HEK293 (cell line): ENCODE measurements around the gene SLC25A13.

ENCODE experiments used
- CTCF ChIA-PET: fragments of 350-600 bp; formaldehyde crosslinking; extraction: SDS; loops from one replicate; lab custom pipeline; 2021; ENCODE audit warnings: antibody characterized with exemption; lab: Yijun Ruan, JAX
- POLR2A ChIA-PET: fragments of 300-600 bp; formaldehyde crosslinking; extraction: SDS; loops from one replicate; lab custom pipeline; 2020; ENCODE audit warnings: antibody characterized with exemption, inconsistent platforms; lab: Yijun Ruan, JAX
- H3K27ac ChIP-seq: fragments of 200-500 bp; sonication (Bioruptor generic); 2 replicates; pipeline ENCODE4 v1.5.1; 2014; ENCODE audit warnings: low read depth, low read length, control low read depth, inconsistent platforms; ENCODE audit errors: extremely low read depth
- H3K36me3 ChIP-seq, 2 experiments: fragments of 200-500 bp in 1 of 2; sonication (Bioruptor generic) in 1 of 2; 1 replicate in 1 of 2; 2 replicates in 1 of 2; pipeline ENCODE4 v1.5.1; 2014 to 2017; ENCODE audit warnings: inconsistent platforms in 2 of 2, low read length in 2 of 2; ENCODE audit not compliant: control insufficient read depth in 2 of 2, insufficient read depth in 1 of 2
- H3K4me1 ChIP-seq: fragments of 200-500 bp; sonication (Bioruptor generic); 2 replicates; pipeline ENCODE4 v1.5.1; 2014; ENCODE audit warnings: mild to moderate bottlenecking, low read length, inconsistent platforms; ENCODE audit not compliant: control insufficient read depth, insufficient read depth
- H3K4me3 ChIP-seq: 2 replicates; pipeline ENCODE4 v1.5.1; 2011; ENCODE audit warnings: low read depth, mild to moderate bottlenecking, control low read depth, low read length, moderate library complexity
- H3K9me3 ChIP-seq: fragments of 200-500 bp; sonication (Bioruptor generic); 2 replicates; pipeline ENCODE4 v1.5.1; 2014; ENCODE audit warnings: low read depth, low read length, inconsistent platforms; ENCODE audit not compliant: control insufficient read depth, insufficient read depth
- IKZF3 ChIP-seq: fragments of 450-650 bp; IDR thresholded peaks from 2 replicates; pipeline ENCODE4 v1.5.0; 2018; ENCODE audit warnings: missing biosample characterization, mild to moderate bottlenecking, missing genetic modification characterization, moderate library complexity
- MYNN ChIP-seq: fragments of 450-650 bp; formaldehyde crosslinking; IDR thresholded peaks from 2 replicates; pipeline ENCODE4 v1.5.1; 2016; ENCODE audit warnings: missing biosample characterization, missing genetic modification characterization, borderline replicate concordance
- OSR2 ChIP-seq: fragments of 450-650 bp; formaldehyde crosslinking; IDR thresholded peaks from 2 replicates; pipeline ENCODE4 v1.5.1; 2016; ENCODE audit warnings: missing biosample characterization, missing genetic modification characterization
- PATZ1 ChIP-seq: fragments of 450-650 bp; formaldehyde crosslinking; IDR thresholded peaks from 2 replicates; pipeline ENCODE4 v1.5.1; 2016; ENCODE audit warnings: missing biosample characterization, missing genetic modification characterization
- PRDM10 ChIP-seq: fragments of 450-650 bp; formaldehyde crosslinking; IDR thresholded peaks from 2 replicates; pipeline ENCODE4 v1.5.1; 2016; ENCODE audit warnings: missing biosample characterization, missing genetic modification characterization
- SCRT1 ChIP-seq: fragments of 450-650 bp; formaldehyde crosslinking; IDR thresholded peaks from 2 replicates; pipeline ENCODE4 v1.5.1; 2016; ENCODE audit warnings: missing biosample characterization, missing genetic modification characterization, borderline replicate concordance
- TRIM28 ChIP-seq: IDR thresholded peaks from 2 replicates; pipeline ENCODE4 v1.6.1; 2011; ENCODE audit warnings: low read length, control low read depth, borderline replicate concordance
- ZIC2 ChIP-seq: fragments of 450-650 bp; formaldehyde crosslinking; IDR thresholded peaks from 2 replicates; pipeline ENCODE4 v1.5.1; 2016; ENCODE audit warnings: missing biosample characterization, missing genetic modification characterization
- ZNF112 ChIP-seq: fragments of 450-650 bp; formaldehyde crosslinking; IDR thresholded peaks from 2 replicates; pipeline ENCODE4 v1.5.0; 2017; ENCODE audit warnings: missing biosample characterization, missing genetic modification characterization
- ZNF138 ChIP-seq: fragments of 450-650 bp; formaldehyde crosslinking; IDR thresholded peaks from 2 replicates; pipeline ENCODE4 v1.5.1; 2016; ENCODE audit warnings: missing biosample characterization, missing genetic modification characterization, borderline replicate concordance
- ZNF2 ChIP-seq: fragments of 450-650 bp; formaldehyde crosslinking; IDR thresholded peaks from 2 replicates; pipeline ENCODE4 v1.5.1; 2016; ENCODE audit warnings: missing biosample characterization, missing genetic modification characterization
- ZNF221 ChIP-seq: fragments of 450-650 bp; formaldehyde crosslinking; IDR thresholded peaks from 2 replicates; pipeline ENCODE4 v1.5.1; 2017; ENCODE audit warnings: missing biosample characterization, missing genetic modification characterization, borderline replicate concordance
- ZNF324 ChIP-seq: fragments of 450-650 bp; formaldehyde crosslinking; IDR thresholded peaks from 2 replicates; pipeline ENCODE4 v1.5.1; 2016; ENCODE audit warnings: missing biosample characterization, missing genetic modification characterization
- ZNF335 ChIP-seq: fragments of 450-650 bp; formaldehyde crosslinking; conservative IDR thresholded peaks from 2 replicates; pipeline ENCODE4 v1.5.1; 2016; ENCODE audit warnings: missing biosample characterization, missing genetic modification characterization
- ZNF341 ChIP-seq: fragments of 450-650 bp; formaldehyde crosslinking; IDR thresholded peaks from 2 replicates; pipeline ENCODE4; 2016; ENCODE audit warnings: low read depth, missing biosample characterization, missing genetic modification characterization
- ZNF394 ChIP-seq: fragments of 450-650 bp; formaldehyde crosslinking; IDR thresholded peaks from 2 replicates; pipeline ENCODE4 v1.5.1; 2016; ENCODE audit warnings: missing biosample characterization, missing genetic modification characterization, mild to moderate bottlenecking, moderate library complexity, borderline replicate concordance
- ZNF530 ChIP-seq: fragments of 450-650 bp; formaldehyde crosslinking; IDR thresholded peaks from 2 replicates; pipeline ENCODE4 v1.5.1; 2016; ENCODE audit warnings: low read depth, missing biosample characterization, missing genetic modification characterization
- ZNF560 ChIP-seq: fragments of 450-650 bp; formaldehyde crosslinking; IDR thresholded peaks from 2 replicates; pipeline ENCODE4 v1.5.1; 2017; ENCODE audit warnings: missing biosample characterization, missing genetic modification characterization, borderline replicate concordance
- ZNF623 ChIP-seq: fragments of 450-650 bp; formaldehyde crosslinking; IDR thresholded peaks from 2 replicates; pipeline ENCODE4 v1.5.1; 2016; ENCODE audit warnings: missing biosample characterization, missing genetic modification characterization
- ZNF777 ChIP-seq: fragments of 450-650 bp; formaldehyde crosslinking; IDR thresholded peaks from 2 replicates; pipeline ENCODE4 v1.5.1; 2017; ENCODE audit warnings: missing biosample characterization, missing genetic modification characterization, borderline replicate concordance
- ZNF830 ChIP-seq: fragments of 450-650 bp; IDR thresholded peaks from 2 replicates; pipeline ENCODE4 v1.5.0; 2018; ENCODE audit warnings: missing biosample characterization, missing genetic modification characterization, low read depth, mild to moderate bottlenecking, moderate library complexity
- ZSCAN4 ChIP-seq: fragments of 450-650 bp; formaldehyde crosslinking; IDR thresholded peaks from 2 replicates; pipeline ENCODE4 v1.5.1; 2017; ENCODE audit warnings: missing biosample characterization, missing genetic modification characterization
- TF ChIP-seq, protein P1 (sequence below): fragments of 450-650 bp; formaldehyde crosslinking; IDR thresholded peaks from 2 replicates; pipeline ENCODE4 v1.5.1; 2017; ENCODE audit warnings: missing biosample characterization, missing genetic modification characterization
- TF ChIP-seq, protein P2 (sequence below): fragments of 450-650 bp; formaldehyde crosslinking; IDR thresholded peaks from 2 replicates; pipeline ENCODE4 v1.5.1; 2017; ENCODE audit warnings: missing biosample characterization, missing genetic modification characterization

The SLC25A13 gene, protein sequence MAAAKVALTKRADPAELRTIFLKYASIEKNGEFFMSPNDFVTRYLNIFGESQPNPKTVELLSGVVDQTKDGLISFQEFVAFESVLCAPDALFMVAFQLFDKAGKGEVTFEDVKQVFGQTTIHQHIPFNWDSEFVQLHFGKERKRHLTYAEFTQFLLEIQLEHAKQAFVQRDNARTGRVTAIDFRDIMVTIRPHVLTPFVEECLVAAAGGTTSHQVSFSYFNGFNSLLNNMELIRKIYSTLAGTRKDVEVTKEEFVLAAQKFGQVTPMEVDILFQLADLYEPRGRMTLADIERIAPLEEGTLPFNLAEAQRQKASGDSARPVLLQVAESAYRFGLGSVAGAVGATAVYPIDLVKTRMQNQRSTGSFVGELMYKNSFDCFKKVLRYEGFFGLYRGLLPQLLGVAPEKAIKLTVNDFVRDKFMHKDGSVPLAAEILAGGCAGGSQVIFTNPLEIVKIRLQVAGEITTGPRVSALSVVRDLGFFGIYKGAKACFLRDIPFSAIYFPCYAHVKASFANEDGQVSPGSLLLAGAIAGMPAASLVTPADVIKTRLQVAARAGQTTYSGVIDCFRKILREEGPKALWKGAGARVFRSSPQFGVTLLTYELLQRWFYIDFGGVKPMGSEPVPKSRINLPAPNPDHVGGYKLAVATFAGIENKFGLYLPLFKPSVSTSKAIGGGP

DNA sequence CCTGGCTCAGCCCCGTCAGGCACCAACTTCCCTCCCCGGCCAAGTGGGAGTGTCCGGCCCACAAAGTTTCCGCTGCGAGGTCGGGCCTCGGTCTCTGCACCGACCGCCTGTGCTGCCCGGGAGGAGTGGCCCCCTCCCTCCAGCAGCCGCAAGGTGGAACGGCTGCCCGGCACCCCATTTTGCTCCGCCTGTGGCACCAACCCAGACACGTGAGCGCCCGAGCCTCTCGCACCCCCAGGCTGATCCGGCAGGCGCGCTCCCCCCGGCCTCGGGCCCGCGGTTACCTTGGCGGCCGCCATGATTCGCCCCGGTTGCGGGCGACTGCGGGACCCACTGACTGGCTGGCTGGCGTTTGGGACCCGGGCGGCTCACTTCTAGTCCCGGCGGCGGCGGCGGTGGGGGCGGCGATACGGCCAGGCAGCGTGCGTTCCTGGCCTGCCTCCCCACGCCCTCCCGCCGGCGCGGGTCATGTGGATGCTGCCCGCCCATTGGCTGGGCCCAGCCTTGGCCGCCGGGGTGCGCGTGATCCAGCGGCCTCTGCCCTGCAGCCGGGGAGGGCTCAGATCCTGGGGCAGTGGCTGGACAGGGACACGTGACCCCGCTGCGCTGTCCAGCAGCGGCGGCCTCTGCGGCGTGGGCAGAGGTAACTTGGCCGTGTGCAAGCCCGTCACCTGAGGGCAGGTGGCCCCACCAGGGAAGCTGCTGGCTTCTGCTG lies at the start of gene SLC25A13:
SLC25A13 (minus strand) TSS at position 441 of the 715 bp plus-strand sequence; CDS start at position 299, 142 bp downstream.
- Histone ChIP-seq H3K27ac (peak within 1 kb of the TSS; percentile 87), H3K4me3 (peak within 1 kb of the TSS; percentile 94), H3K4me1 (no peaks in the 10 kb centered on the region), H3K9me3 (no peaks in the 10 kb centered on the region), H3K36me3 (no peaks in the 10 kb centered on the region)
- CTCF ChIA-PET = no interaction called here
- POLR2A ChIA-PET = no interaction called here
- TF ChIP-seq ZIC2 (tag by site-specific recombination) (peak; percentile 74), ZNF2 (tag by site-specific recombination) (peak; percentile 51; the same call in 1 of the 2 replicates), ZNF623 (tag by site-specific recombination) (no peak), SCRT1 (tag by site-specific recombination) (no peak), ZNF221 (tag by site-specific recombination) (no peak), ZSCAN4 (tag by site-specific recombination) (no peak; the same call in 1 of the 2 replicates), ZNF335 (tag by site-specific recombination) (peak; percentile 96), ZNF560 (tag by site-specific recombination) (no peak), ZNF112 (tag by site-specific recombination) (no peak), ZNF777 (tag by site-specific recombination) (no peak), ZNF341 (tag by site-specific recombination) (peak; percentile 97), ZNF530 (tag by site-specific recombination) (no peak), OSR2 (tag by site-specific recombination) (peak; percentile 78), ZNF138 (tag by site-specific recombination) (no peak), ZNF394 (tag by site-specific recombination) (no peak), ZNF830 (no peak), MYNN (tag by site-specific recombination) (0 out of 2 replicates have a peak, but pooled peaks have one; percentile 16), ZNF324 (tag by site-specific recombination) (0 out of 2 replicates have a peak, but pooled peaks have one; percentile 40), TRIM28 (no peak), PRDM10 (tag by site-specific recombination) (peak; percentile 81), IKZF3 (0 out of 2 replicates have a peak, but pooled peaks have one; percentile 5), PATZ1 (tag by site-specific recombination) (peak; percentile 83)
- TF ChIP-seq, protein P1, sequence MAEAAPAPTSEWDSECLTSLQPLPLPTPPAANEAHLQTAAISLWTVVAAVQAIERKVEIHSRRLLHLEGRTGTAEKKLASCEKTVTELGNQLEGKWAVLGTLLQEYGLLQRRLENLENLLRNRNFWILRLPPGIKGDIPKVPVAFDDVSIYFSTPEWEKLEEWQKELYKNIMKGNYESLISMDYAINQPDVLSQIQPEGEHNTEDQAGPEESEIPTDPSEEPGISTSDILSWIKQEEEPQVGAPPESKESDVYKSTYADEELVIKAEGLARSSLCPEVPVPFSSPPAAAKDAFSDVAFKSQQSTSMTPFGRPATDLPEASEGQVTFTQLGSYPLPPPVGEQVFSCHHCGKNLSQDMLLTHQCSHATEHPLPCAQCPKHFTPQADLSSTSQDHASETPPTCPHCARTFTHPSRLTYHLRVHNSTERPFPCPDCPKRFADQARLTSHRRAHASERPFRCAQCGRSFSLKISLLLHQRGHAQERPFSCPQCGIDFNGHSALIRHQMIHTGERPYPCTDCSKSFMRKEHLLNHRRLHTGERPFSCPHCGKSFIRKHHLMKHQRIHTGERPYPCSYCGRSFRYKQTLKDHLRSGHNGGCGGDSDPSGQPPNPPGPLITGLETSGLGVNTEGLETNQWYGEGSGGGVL (tag by site-specific recombination) = peak; percentile 69; the same call in 1 of the 2 replicates
- TF ChIP-seq, protein P2, sequence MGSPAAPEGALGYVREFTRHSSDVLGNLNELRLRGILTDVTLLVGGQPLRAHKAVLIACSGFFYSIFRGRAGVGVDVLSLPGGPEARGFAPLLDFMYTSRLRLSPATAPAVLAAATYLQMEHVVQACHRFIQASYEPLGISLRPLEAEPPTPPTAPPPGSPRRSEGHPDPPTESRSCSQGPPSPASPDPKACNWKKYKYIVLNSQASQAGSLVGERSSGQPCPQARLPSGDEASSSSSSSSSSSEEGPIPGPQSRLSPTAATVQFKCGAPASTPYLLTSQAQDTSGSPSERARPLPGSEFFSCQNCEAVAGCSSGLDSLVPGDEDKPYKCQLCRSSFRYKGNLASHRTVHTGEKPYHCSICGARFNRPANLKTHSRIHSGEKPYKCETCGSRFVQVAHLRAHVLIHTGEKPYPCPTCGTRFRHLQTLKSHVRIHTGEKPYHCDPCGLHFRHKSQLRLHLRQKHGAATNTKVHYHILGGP = no peak
